HG02973 (cell line): ENCODE measurements around the gene TCF7L2.

Experiments
- ATAC-seq: cut with Tn5 transposase; IDR thresholded peaks from one replicate; pipeline ENCODE4 v1.9.1; 2021; ENCODE audit warnings: moderate library complexity; ENCODE audit not compliant: unreplicated experiment

Gene TCF7L2

DNA sequence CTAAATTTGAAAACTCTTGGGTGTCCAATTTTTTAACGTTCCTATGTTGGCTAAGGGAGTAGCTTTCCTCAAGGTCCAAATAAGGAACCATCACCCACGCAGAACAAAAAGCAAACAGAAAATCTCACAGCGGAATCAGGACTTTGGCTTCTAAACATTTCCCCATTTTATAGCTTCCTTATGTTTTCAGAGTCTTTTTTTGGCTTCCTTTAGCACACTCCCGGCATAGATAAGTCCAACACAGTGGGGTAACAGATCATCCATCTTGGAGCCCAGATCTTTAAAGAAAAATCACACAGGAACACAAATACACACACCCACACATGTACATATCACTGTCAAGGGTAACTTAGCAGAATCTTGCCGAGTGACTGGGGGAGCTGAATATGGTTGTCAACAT, 4.2 kb upstream of the TCF7L2 start:
- ATAC-seq, result no peak

DNA sequence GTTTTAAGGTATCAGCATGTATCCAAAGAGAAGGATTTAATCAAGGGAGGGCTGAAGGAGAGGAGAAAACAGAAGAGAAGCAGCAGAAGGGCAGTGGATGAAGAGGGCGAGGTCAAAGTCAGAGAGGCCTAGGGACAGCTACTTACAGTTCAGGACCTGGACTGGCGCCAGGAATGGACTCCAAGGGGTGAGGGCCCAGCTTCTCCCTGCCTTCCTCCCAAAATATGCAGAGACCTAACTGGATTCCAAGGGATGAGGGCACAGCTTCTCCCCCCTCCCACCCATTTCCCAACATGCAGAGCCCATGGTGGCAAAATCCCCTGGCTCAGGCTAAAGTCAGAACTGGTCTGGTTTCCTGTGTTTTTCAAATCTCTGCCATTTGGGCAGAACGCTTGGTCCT, 3.4 kb upstream of the TCF7L2 start:
- no peak for ATAC-seq

DNA sequence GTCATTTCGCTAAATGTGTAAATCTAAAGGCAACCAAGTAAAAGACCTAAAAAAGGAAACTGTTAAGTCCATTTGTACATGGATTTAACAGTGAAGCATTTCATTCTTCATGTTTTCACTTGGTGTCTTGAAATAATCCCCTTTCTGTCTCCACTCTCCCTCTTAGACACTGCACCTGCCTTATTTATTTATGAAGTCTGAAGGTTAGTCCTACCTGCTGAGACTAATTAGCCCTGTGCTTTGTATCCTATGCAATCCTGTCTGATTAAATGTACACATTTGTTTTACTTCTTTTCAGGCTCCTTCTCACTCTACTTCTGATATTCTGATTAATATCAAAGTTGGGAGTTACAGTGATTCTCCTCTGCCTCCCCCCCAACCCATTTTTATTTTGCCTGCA, 1.9 kb upstream of the TCF7L2 start:
- ATAC-seq, result no peak

DNA sequence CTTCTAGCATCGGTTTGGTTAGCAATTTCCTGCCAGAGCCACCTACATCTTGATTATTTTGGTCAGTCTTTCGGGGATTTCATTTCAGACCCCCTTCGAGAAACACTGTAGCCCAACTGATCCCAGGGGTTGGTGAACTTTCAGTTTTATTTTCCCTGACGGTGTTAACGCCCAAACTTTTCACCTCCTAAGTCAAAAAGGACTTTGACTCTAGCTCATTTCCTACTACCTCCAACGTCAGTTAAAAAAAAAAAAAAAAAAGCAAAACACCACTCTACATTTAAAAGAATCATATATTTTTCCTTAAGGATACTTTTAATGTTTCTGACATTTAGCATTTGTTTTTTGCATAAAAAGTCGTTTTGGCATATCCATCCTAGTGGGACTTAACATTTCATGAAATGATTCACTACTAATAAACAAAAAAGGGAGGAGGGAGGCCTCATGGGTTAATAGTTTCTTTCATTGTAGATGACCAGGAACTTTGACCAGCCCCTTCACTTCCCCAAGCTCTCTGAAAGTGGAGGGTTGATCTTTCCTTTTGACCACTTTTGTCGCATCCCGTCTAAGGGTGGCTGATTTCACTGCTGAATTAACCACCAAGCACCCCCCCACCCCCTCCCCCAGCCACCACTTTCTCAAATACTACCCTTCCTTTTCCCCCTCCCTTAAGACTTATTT, 764 bp upstream of the TCF7L2 start:
- no peak for ATAC-seq

DNA sequence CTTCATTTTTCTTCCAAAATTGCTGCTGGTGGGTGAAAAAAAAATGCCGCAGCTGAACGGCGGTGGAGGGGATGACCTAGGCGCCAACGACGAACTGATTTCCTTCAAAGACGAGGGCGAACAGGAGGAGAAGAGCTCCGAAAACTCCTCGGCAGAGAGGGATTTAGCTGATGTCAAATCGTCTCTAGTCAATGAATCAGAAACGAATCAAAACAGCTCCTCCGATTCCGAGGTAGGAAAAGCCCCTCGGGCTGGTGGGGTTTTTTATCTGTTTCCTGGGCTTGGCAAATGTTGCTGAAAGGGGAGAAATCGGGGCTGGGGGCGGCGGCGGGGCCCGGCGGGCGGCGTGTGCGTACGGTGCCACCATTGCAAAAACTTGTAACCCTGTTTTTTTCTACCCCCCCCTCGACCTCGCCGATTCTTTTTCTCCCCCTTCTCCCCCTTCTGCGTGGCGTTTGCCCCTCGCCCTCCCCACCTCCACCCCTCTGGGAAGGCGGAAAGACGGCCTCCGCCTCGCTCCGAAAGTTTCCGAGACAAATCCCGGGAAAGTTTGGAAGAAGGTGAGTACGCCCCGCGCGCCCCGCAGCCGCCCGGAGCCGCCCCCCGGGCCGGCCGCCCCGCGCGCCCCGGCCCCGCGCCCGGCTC, 789 bp downstream of the TCF7L2 start:
- ATAC-seq, result no peak

DNA sequence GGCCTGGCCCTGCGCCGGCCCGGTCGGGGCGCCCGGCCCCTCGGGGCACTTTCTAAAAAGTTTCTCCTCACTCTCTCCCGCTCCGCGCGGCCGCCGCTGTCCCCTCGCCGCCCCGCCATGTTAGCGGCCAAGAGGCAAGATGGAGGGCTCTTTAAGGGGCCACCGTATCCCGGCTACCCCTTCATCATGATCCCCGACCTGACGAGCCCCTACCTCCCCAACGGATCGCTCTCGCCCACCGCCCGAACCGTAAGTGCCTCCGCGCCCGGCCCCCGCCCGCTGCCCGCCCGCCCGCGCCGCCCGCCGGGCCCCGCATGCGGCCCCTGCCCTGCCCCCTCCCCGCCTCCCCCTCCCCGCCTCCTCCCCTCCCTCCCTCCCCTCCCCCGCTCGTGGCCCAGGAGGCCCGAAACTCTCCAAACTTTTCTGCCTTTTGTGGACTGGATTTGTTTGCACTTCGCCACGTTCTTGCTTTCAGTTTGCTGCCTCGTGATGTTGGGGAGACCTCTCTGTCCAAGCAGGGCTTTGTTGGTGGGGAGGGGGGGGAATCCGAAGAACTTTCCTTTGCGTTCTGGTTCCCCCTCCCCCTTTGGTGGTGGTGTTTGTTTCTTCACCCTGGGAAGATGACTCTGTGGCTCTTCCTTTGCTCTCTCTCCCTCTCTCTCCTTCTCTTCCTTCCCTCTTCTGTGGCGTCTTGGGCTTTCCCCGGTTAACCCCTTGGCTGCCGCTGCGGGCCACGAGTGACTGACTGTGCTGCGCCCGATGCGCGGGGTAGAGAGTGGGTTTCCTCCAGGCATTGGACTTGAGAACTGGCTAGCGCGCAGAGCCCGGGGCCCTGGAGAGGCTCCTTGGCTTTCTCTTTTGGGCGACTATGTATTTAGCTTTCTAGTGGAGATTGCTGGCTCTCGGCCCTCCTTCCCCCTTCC, 1.6 kb downstream of the TCF7L2 start:
- ATAC-seq, result no peak

DNA sequence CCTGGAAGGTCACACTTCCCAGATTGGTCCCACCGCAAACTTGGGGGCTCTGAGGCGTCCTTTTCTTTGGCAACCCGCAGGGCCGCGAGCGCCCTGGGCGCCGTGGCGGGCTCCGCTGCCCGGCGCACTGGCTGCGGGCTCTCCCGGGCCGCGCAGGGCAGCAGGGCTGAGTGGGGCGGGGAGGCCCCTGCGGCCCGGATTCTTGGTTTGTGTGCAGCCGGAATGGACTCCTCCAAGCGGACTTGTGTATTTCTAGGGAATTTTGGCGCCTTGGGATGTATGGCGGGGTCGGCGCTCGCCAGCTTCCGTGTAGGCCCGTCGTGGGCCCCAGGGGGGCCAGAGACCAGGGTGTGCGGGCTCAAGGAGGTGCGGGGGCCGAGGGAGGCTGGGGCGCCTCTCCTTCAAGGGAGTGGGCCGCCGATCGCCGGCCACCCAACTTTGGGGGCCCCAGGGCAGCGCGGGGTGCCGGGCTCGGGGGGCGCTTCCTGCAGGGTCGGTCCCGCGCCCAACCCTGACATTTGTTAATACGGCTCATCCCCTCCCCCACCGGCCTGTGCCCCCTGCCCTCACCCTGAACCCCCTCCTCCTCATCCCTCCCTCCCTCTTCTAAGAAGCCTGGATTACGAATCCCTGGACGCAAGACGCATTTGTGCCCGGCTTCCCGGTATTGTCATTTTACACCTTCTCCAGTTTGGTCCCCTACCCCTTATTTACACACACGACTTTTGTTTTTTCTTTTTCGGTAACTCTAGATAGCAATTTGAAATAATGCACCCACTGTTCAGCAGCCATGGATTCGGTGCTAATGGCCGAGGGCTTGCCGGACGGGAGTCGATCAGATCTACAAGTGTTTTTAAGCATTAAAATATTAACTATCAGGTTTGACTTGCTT, 2.5 kb downstream of the TCF7L2 start:
- no peak for ATAC-seq

DNA sequence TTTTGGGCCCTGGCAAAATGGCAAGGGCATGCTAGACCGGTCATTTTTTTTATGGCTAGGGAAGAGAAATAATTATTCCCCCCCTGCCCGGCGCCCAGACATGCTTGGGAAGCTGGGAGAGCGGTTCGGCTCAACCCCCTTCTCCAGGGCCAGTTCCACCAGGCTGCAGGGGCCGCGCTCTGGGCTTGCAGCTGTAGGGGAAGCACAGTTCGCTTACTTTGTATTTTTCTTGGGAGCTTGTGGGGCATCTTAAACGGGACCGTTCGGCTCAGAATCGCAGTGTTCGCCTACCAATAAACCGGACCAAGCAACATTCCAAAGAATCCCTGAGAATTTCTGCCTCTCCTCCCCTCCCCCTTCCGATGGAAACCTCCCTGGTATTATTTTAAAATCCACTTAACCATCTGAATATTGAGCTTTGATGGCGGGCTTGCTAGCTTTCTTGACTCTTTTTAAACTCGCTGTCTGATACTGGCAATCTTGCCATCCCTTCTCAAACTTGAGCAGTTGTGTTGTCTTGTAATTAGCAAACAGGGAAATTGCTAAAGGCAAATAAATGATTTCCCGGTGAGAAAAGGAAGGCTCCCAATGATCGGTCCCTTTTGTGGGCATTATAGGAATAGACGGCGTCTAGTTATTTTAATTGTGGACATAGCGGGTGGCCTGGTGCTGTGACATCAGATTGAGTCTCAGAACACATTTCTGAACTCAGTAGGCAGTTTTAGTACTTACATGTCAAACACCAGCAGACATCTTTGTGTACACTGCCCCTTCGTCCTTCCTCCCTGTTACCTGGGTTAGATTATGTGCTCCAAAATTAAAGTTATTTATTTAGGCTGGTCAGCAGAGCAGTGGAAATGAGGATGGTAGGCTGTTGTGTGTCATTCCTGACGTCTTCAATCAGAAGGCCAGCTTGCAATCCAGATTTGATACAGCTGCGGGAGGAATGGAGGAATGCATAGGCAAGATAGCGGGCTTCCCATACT, 3.4 kb downstream of the TCF7L2 start:
- no peak for ATAC-seq

DNA sequence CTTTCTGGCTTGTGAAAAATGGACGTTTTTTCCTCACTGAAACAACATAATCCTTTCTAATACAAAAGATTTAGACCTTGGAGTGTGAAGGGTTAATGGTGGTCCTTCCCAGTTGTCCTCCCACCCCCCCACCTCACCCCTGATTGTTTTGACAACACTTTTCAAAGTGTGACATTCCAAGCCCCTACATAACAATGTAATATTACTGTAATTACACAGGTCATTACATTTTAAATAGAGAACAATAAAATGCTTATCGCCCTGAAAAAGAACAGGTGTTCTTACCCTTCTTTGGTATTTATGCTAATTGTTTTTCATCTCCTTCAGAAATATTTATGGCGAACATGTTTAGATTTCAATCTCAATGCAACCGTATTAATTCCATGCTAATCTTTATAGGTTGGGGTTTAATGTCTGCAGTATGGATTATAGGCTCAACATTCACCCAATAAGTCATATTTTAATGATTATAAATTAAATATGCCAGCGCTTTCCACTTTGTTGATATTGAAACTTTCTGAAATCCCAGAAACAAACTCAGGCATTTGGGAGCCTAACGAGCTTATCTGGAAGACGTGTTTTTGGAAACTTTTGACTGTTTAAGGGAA, 5.0 kb downstream of the TCF7L2 start:
- no peak for ATAC-seq

DNA sequence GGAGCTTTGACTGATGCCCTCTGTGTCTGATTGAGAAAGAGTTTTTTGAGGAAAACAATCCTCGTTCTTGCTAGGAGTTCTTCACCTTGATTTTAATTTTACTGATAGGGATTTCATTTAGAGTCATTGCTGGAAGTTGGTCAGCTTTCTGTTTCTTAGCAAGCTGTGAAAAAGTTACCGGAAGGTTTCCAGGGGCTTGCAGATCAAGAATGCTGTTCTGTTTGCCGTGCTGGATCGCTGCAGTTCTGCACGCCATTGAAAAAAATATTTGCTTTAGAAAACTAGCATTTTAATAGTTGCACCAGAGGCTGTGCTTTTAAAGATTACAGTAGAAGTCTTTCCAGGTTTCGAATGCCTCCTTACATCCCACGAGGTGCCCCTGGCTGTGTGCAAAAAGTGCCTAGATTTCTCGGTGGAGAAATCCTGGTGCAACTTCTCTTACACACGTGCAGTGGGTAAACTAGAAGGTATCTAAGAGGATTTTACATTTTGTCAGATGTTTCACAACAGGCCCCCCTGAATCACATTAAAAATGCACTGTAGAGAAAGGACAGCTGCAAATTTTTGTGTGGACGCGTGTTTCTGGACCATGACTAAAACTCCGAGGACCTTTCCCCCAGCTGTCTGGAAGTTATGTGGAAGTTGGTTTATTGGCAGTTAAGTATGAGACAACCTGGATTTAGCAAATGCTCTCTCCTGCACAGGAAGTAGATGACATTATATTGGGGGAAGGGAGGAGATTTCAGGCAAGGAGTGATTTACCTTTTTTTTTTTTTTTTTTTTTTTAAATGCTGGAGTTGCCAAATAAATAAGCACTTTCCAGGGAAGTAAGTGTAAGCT, 5.8 kb downstream of the TCF7L2 start:
- ATAC-seq, result no peak

DNA sequence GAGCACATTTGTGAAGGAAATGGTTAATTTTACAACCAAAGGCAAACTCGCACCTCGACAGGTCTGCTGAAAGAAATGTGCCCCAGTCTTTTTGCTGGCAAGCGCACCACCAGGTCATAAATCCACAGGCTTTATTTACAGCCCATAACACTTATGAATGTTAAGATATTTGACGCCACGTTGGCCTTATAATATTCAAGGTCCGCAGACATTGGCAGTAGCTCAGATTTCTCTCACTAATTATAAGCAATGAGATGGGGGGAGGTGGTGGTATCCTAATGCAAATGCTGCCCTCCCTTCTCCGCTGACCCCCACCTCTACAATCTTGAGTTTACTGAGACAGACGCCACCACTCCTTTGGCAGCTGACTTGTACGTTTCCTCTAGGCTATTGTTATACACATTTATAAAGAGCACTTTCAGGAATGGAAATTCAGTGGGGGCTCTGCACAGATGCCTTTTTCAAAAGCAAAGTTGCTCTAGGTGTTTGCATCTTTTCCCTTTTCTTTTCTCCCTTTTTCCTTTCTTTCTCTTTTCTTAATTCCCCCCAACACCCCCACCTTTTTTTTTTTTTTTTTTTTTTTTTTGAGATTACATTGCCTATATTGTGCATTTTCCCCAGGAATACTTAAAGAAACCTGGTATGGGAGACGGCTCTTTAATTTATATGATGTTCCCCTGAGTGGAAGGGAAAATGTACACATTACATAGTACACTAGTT, 6.7 kb downstream of the TCF7L2 start:
- ATAC-seq, result no peak

DNA sequence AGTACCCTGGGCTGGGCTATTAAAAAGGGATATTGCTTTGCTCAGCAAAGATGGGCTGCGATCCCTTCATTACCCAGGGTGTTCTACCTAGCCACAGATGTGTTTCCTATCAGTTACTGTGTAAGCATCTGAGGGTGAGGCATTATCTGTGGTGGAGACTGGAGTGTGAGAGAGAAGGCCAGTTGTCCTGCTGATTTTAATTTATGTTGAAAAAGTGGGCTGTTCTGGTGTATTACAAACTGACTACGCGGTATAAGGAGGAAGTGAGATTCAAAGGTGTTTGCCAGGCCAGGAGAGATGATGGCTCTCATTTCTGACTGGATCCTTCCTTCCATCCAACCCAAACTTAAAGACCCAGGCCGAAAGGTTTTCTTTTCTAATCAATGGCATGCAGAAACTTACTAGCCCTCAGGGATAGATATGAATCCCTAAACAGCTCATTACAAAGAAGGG, 7.6 kb downstream of the TCF7L2 start:
- no peak for ATAC-seq

DNA sequence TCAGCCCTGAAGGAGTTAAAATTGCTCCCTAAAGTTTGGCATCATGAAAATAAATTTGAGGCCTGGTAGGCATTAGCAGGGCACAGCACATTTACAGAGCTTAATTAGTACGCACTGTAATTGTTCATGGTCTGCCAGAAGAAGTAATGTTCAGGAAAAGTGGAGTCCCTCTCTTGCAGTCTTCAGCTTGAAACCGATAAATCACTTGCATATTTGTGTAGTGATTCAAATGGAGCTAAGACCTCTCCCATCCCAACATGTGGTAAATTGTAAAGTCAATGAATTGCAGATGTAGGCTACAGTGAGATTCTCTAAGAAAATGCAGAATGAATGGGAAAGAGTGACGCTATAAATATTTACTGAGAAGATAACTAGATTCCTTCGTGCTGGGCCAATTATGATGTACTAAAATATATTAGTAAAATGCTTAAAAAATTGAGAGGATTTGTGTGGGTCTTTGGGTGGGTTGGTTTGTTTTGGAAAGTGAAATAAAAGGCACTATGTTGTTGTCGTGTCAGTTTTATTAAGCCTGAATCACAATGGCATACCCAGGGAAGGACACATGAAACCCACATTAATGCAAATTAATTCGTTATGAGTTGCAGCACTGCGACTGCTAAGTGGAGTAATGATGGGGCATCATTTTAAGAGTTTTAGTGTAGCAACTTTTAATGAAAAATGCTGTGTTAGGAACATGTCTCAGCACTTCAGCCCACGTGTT, 8.4 kb downstream of the TCF7L2 start:
- no peak for ATAC-seq

DNA sequence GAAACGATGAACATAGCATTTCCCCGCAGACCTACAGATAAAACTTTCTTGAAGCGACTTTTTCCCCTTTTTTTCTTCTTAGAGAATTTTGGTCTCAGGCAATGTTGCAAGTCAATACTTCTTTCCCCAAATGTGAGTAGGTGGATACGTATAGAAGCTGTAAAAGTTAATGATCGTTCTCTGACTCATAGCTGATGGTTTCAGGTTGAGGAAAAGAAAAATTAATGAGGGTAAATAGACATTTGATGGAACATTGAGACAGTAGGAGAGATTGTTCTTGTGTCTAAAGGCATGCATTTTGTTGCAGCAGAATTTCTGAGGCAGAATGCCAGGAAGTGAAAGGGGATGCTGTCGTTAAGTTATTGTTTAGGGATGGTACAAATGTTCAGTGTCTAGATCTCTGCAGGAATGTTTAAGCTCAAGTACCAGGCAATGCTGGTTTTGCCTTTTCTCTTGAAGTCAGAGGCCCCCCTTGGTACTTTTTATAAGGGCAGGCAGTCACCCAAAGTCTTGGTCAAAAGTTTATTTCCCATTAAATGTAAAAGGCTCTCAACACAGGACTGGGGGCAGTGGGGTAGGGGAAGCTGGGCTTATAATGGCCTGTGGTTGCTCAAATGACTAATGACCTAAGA, 9.3 kb downstream of the TCF7L2 start:
- no peak for ATAC-seq

DNA sequence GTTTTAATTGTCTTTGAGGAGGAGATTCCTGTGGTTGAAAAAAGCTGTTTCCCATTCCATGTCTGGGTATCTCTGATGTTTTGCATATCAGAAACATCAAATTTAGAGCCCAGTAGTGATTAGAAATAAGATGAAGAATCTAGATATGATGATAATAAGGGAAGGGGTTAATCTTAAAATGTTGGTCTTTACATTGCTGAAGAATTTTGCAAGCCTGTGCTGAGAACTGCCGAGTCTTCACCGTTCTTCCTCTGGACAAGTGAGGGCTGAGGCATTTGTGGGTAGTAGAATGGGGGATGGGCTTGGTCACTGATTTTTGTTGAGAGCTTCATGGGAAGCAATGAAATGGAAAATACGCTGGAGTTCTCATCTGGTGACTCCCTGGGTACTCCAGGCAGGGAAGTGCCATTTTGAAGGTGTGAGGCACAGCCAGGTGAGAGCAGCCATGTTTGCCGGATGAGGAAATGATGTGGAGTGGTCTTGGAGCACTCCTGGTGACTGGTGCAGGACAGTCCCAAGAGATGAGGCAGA, 10.2 kb downstream of the TCF7L2 start:
- no peak for ATAC-seq

DNA sequence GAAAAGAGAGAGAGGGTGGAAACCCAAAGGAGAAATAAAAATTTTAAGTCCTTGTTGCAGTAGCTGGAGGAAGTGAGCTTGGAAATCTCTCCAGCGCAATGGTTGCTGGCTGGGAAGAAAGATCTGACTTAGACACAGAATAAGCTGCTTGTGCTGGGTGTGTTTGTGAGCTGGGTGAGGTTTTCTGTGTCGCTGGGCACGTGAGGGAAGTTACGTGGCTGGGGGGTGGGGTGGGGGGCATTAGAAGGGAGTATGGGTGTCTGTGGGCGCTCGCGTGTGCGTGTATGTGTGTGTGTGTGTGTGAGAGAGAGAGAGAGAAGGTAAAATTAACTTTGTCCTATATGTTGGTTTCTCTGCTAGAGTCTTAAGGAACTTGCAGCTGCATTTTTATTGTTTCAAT, 11.6 kb downstream of the TCF7L2 start:
- ATAC-seq, result no peak
